ENCODE measurements around the gene IPO11.
"Not testable (repeated sequence)": the region's sequence is repeated elsewhere in the genome, so short reads cannot be mapped to it uniquely, and the experiment has no call there.

The IPO11 gene

DNA sequence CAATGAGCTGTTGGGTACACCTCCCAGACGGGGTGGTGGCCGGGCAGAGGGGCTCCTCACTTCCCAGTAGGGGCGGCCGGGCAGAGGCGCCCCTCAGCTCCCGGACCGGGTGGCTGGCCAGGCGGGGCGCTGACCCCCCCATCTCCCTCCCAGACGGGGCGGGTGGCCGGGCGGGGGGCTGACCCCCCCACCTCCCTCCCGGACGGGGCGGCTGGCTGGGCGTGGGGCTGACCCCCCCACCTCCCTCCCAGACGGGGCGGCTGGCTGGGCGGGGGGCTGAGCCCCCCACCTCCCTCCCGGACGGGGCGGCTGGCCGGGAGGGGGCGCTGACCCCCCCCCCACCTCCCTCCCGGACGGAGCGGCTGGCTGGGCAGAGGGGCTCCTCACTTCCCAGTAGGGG, 100.5 kb downstream of the IPO11 start:
- DNase-seq (ENCODE audit: low read depth in 2 of 2) = not testable (repeated sequence)

DNA sequence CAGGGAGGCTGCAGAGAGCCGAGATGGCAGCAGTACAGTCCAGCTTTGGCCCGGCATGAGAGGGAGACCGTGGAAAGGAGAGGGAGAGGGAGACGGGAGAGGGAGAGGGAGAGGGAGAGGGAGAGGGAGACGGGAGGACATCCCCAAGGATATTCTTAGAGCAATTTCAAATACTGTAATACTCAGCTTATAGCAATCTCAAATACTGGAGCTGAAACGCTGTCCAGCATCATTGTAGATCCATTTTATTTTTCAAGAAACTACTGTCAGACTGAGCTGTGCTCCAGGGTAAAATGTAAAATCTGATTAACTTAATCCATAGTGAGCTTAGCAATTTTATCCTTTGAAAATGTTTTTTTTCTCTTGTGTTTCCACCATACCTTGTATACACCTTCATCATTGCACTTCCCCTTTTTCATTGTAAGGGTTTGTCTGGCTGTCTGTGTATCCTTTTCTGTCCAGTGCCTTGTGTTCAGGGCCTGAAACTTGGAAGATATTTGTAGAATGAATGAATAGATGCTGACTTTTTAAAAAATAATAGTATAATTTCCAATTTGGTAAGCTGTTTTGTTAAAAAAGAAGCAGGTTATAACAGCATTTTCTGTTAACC, 102.1 kb downstream of the IPO11 start:
- no peak for DNase-seq (ENCODE audit: low read depth in 2 of 2)

DNA sequence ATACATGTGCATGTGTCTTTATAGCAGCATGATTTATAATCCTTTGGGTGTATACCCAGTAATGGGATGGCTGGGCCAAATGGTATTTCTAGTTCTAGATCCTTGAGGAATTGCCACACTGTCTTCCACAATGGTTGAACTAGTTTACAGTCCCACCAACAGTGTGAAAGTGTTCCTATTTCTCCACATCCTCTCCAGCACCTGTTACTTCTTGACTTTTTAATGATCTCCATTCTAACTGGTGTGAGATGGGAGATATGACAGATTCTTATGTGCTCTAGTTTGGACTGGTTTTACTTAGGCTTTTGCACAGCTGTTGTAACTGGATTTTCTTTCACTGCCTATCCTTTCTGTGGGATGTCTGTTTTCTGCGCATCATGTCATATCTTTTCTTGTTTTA, 108.2 kb downstream of the IPO11 start:
- DNase-seq (ENCODE audit: low read depth in 2 of 2) = not testable (repeated sequence)

DNA sequence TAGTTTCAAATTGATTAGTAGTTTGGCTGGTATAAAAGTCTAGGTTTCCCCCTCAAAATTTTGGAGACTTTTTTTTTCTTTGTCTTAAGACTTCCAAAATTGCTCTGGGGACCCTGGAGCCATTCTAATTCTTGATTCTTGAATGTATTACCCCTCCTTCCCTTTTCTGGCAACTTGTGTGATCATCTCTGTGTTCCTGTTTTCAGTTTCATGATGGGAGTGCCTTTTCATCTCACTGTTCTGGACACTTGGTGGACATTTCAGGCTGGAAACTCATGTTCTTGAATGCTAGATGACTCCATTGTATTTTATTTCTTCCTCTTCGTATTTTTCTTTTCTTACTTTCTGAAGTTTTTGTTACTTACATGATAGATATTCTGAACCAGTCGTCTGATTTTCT, 108.8 kb downstream of the IPO11 start:
- no peak for DNase-seq (ENCODE audit: low read depth in 2 of 2)

DNA sequence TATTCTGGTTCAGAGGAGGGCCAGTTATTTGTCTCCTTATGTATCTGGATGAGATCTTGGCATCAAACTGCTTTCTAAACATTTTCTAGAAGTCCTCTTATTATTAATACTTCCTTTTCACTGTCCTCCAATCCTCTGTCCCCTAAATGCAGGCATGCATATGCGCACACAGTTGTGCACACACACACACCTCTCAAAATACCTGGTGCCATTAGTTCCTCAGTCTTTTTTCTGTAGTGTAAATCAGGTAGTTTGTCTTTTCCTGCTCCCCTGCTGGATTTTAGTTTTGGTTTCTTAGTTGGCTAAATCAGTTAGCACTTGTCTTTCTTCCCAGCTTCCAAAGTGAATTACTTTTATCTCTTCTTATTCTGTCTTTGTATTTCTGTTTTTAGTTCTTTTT, 110.2 kb downstream of the IPO11 start:
- DNase-seq (ENCODE audit: low read depth in 2 of 2) = no peak

DNA sequence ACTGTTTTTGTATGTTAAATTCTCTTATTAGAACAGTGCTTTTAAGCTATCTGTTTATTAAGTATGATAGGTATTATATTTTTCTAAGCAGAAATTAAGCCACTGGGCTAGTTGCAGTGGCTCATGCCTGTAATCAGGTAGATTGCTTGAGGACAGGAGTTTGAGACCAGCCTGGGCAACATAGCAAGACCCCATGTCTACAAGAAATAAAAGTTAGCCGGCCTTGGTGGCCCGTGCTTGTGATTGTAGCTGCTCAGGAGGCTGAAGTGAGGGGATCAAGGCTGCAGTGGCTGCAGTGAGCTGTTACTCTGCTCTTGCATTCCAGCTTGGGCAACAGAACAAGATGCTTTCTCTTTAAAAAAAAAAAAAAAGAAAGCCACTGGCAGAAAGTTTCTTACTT, 121.0 kb downstream of the IPO11 start:
- DNase-seq (ENCODE audit: low read depth in 2 of 2) = no peak

DNA sequence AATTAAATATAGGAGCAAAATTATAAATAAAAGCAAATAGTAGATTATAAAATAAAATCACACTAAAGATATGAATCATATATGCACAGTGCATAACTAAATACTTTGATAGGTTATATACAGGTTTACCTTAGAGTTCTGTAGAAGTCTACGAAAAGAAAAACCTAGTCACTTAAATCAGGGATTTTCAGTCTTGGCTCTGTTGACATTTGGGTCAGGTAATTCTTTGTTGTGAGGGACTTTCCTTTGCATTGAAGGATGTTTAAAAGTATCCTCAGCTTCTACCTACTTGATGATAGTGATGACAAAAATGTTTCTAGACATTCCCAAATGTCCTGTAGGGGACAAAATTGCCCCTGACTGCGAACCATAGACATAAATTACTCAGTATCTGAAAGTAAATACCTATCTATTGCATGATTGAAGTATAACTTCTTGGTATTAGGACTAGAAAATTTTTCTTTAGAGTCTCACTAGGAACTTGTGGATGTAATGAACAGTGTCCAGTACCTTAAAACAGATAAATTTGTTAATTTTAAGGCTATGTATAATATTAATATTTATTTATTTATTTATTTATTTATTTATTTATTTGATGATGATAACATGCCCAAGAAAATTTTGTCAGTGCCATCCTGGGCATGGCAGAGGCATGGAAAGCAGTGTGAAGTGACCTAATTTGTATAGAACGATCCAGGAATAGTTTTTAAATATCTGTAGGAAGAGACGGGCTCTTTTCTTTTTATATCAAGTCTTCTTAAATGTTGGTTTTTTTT, 122.1 kb downstream of the IPO11 start:
- DNase-seq (ENCODE audit: low read depth in 2 of 2) = no peak

DNA sequence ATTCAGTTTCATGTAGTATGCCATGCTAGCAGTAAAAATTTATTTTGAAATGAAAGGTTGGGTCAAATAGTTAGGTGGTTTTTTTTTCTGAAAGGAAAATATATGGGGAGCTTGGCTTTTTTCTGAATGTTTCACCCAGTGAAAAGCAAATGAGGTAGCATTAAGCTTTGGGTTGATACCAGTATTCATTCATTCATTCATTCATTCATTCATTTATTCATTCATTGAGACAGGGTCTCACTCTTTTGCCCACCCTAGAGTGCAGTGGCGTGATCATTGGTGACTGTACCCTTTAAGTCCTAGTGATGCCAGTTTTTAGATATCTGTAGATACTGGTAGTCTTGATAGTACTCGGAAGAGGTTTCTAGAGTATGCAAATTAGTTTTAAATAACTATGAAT, 123.7 kb downstream of the IPO11 start:
- DNase-seq (ENCODE audit: low read depth in 2 of 2) = no peak

DNA sequence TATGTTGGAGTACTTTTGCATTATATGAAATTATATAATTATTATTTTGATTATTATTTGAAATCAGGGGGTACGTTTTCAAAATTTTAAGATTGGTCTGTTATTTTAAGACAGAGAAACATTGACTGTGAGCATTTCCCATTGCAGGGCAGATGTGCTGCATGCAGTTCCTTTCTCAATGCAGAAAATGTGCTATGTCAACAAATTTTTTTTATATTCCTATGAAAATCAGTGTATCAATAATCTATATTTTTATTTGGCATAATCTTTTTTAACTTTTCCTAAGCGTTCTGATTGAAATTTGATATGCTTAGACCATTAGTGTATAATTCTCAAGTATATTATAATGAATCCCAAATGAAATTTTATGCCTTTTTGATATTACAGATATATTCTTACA, 124.2 kb downstream of the IPO11 start:
- no peak for DNase-seq (ENCODE audit: low read depth in 2 of 2)

DNA sequence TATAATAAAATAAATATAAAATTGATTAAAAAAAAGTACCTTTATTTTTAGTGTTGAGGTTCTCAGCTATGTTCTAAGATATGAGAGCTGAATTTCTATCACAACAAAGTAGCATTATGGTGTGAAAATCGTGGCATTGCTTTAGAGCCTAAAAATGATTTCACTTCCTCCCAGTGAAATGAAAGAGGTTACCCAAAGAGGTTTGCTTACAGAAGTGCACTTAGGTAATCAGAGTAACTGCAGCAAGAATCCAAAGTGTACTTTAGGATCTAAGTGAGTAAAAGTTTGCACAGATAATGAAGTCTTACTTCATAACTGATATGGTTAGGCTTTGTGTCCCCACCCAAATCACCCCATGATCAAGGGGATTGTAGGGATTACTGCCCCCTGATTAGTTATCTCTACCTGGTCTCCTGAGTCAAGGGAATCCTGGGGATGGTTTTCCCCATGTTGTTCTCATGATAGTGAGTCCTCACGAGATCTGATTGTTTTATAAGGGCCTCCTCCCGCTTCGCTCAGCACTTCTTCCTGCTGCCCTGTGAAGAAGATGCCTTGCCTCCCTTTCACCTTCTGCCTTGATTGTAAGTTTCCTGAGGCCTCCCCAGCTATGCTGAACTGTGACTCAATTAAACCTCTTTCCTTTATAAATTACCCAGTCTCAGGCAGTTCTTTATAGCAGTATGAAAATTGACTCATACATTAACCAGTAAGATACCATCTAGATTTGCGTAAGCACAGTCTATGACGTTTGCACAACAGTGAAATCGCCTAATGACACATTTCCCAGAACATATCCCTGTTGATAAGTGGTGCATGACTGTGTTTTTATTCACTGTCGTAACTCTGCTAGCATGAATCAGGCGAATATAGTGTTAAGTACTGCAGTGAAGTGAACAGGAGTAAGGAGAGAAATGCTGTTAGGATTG, 125.7 kb downstream of the IPO11 start:
- no peak for DNase-seq (ENCODE audit: low read depth in 2 of 2)

DNA sequence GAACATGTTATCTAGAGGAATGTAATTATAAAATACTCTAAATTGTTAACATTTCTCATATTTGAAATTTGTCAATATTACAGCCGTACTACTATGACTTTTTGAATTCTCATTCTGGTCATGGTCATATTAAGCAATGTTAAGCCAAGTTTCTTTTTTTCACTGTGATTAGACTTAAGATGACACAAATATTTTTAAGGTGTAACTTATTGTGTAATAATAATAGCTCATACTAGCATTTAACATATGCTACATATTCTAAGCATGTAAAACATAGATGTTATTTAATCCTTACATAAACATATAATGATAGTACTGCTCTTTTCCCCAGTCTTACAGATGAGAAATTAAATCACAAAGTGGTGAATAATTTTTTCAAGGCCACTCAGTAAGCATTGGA, 130.2 kb downstream of the IPO11 start:
- no peak for DNase-seq (ENCODE audit: low read depth in 2 of 2)

DNA sequence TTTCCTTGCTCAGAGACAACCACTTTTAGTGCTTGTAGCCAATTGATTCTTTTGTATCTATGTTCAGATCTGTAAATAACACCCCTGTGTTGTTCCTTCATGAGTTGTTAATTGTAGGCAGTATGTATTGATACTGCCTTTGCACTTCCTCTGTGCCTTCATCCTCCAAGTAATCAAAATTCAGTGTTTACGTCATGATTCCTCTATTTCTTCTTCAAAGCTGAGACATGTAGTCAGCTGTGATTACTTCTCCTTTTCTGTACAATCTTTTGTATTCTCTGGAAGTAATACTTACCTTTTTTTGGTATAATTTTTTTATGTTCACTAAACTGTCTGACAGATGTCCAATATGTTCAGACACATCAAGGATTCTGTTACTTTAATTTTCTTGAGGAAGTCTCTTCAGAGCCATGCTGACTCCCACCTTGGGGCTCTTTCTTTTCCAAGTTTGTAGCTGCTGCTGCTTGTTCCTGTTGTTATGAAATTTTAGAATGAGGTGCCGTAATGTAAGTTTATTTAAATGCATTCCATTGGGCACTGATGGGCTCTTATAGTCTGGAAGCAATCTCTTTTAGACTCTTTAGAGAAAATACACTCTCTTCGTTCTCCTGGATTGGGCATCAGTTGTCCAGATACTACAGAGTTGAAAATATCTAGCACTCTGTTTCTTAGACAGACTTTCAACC, 135.5 kb downstream of the IPO11 start:
- DNase-seq (ENCODE audit: low read depth in 2 of 2) = no peak

DNA sequence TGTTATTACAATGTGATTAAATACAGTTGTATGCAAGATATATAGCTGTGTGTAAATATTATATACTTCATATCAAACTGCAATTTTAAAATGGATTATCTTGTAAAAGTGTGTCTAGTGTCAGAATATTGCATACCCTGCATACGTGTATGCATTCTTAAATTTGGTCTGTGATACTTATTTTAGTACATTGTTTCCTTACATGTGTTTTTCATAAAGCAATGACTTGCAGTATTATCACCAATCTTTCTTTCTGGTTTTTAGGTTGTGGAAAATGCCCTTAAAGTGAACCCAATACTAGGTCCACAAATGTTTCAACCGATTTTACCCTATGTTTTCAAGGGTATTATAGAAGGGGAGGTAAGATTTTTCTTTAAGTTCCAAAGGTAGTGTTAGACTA, 137.5 kb downstream of the IPO11 start:
- no peak for DNase-seq (ENCODE audit: low read depth in 2 of 2)

DNA sequence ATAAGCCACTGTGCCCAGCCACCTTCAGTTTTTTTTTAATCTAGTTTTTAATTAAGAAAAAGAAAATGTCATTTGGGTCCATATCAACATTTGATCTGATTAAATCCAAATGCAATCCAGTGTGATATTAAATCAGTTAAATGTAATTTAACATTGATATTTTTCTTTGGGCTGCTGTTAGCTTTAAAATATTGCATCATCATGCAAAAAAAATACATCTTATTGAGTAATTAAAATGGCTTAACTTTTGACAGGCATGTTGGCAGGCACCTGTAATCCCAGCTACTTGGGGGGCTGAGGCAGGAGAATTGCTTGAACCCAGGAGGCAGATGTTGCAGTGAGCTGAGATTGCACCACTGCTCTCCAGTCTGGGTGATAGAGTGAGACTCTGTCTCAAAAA, 143.4 kb downstream of the IPO11 start:
- no peak for DNase-seq (ENCODE audit: low read depth in 2 of 2)

DNA sequence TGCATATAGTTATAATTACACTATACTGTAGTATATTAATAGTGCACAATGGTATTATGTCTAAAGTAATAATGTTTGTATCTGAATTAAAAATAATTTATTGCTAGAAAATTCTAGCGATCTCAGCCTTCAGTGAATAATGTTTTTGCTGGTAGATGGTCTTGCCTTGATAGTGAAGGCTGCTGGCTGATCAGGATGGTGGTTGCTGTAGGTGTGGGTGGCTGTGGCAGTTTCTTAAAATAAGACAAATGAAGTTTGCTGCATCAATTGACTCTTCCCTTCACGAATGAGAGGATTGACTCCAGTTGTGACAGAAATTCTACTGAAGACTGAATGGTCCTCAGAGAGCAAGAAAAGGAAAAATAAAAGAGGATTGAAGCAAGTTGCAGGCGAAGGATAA, 146.4 kb downstream of the IPO11 start:
- DNase-seq (ENCODE audit: low read depth in 2 of 2) = no peak

DNA sequence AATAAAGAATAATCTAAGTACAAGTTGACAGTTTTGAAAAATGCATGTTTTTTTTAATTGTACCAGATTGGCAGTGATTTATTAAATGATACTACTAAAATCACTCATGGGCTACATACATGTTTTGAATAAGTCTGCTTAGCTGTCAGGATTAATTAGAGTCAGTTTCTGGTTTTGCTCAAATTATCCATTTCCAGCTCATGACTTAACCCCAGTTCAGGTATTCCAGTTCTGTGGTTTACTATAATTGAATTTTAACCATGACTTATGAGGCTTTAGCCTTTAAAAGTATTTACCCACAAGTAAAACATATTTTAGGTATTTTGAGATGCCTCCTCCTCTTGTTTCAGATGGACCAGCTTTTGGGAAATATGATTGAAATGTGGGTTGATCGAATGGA, 148.2 kb downstream of the IPO11 start:
- no peak for DNase-seq (ENCODE audit: low read depth in 2 of 2)

DNA sequence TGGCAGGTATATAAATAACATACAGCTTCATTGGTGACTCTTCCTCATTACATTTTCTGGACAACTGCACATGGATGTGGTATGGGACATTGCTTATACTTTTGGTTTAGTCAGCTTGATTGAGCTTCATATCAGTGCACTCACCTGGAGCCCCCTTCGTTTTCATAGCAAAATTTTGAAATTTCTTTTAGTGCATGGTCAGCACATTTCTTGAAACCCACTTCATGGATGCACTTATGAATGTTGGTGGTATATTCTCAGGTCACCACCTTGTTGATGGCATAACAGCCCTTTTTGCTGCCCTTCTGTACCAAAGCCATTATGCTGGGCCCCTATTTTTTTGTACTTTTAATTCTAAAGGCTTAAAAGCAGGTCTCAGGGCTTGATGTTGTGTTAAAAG, 149.3 kb downstream of the IPO11 start:
- no peak for DNase-seq (ENCODE audit: low read depth in 2 of 2)

DNA sequence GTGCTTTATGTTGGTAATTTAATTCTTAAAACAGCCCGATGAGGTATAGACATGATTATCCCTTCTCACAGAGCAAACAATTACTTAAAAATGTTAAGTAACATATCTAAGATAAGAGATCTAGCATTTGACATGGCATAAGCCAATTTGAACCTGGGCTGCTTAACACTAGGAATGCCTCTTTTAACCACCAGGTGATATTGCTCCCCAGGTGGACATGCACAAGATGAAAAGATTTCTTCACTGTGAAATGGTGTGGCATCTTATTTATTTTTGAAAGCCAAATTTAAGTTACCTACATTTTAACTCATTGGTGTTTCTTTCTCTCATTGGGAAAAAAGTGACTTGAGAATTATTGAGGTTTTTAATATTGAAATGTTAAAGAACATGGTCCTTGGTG, 150.3 kb downstream of the IPO11 start:
- no peak for DNase-seq (ENCODE audit: low read depth in 2 of 2)

DNA sequence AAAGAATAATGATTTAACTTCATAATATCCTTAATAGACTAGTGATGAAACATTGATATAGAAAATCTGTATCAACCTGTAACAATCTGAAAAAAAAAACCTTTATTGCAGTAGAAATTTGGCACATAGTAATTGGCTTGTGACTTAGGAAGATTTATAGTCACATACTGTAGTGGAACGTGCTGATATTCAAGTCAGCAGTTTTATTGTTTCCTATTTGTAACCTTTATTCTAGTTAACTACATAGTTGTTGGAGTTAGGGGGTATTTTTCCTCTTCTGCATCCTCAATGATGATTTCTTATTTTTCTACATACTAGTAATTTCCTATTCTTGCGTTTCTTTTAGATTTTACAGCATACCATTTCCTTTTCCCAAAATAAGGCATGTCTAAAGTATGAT, 151.5 kb downstream of the IPO11 start:
- DNase-seq (ENCODE audit: low read depth in 2 of 2) = no peak

DNA sequence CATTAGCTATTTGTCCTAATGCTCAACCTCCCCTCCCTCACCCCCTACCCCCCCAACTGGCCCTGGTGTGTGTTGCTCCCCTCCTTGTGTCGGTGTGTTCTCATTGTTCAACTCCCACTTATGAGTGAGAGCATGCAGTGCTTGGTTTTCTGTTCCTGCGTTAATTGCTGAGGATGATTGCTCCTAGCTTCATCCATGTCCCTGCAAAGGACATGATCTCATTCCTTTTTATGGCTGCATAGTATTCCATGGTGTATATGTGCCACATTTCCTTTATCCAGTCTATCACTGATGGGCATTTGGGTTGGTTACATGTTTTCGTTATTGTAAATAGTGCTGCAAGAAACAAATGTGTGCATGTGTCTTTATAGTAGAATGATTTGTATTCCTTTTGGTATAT, 153.2 kb downstream of the IPO11 start:
- DNase-seq (ENCODE audit: low read depth in 2 of 2) = not testable (repeated sequence)

DNA sequence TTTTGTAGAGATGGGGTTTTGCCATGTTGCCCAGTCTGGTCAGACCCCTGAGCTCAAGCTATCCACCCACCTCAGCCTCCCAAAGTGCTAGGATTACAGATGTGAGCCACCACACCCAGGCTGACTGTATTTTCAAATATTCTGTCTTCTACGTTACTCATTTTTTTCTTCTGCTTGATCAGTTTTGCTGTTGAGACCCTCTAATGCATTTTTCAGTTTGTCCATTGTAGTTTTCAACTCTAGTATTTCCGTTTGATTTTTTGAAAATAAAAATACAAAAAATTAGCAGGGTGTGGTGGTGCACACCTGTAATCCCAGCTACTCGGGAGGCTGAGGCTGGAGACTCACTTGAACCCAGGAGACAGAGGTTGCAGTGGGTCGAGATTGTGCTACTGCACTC, 155.6 kb downstream of the IPO11 start:
- DNase-seq (ENCODE audit: low read depth in 2 of 2) = no peak

DNA sequence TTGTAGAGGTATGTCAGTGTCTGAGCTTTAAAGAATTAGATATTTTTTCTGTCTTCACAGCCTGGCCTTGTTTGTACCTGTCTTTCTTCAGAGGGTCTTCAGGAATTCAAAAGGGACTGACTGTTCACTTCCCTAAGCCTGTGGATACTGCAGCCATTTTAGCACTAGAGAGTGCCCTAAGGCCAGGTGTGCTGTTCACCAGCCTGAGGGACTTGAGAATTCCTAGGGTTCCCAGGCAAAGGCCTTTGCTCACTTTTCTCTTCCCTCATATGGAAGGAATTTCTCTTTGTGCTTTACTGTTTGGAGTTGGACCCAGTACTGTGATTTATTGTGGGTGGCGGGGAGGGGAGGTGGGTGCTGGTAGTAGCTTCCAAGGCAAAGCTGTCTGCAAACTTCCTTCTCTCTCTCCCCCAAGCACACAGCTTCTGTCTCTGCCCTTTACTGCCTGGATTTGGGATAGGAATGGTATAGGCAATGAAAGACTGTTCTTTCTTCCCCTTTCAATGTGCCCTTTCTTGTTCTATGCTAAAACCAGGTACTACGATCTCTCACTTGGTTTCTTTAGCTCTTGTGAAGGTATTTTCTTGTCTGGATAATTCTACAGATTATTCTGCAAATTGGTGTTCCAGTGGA, 156.4 kb downstream of the IPO11 start:
- DNase-seq (ENCODE audit: low read depth in 2 of 2) = no peak

All from stimulated activated CD8-positive, alpha-beta memory T cell treated with anti-CD3 and anti-CD28 coated beads, Interleukin-7, amount 100 ng/mL, for 1 hour (primary cell).